SK-N-MC (cell line): ENCODE results near the gene STK11.
A peak's percentile ranks its signal among the peaks of the same experiment; 100 is the strongest.

ENCODE experiments used
- DNase-seq: peaks from one replicate; pipeline ENCODE4 v3.0.0-alpha.2; 2011; ENCODE audit warnings: low read depth, low spot score
- H3K27ac ChIP-seq: fragments of 200-600 bp; sonication (generic); 2 replicates; pipeline ENCODE4 v1.5.1; 2016; ENCODE audit warnings: mixed run types
- H3K36me3 ChIP-seq: fragments of 200-600 bp; sonication (generic); 2 replicates; pipeline ENCODE4 v1.6.1; 2017; ENCODE audit warnings: antibody characterized with exemption, low read length, mixed read lengths; ENCODE audit not compliant: insufficient read depth
- H3K4me3 ChIP-seq: fragments of 200-600 bp; sonication (generic); 2 replicates; pipeline ENCODE4 v1.5.1; 2016
- H3K9ac ChIP-seq: fragments of 200-600 bp; sonication (generic); 2 replicates; pipeline ENCODE4 v1.8.0; 2017; ENCODE audit warnings: mixed run types, mixed read lengths; ENCODE audit not compliant: insufficient read length
- H3K9me3 ChIP-seq: fragments of 200-600 bp; sonication (generic); 2 replicates; pipeline ENCODE4 v1.6.1; 2017; ENCODE audit warnings: low read depth, mild to moderate bottlenecking, antibody characterized with exemption, low read length, moderate library complexity, mixed read lengths
- EZH2 ChIP-seq: fragments of 200-600 bp; sonication (generic); IDR thresholded peaks from one replicate; pipeline ENCODE4 v1.6.1; 2017; ENCODE audit warnings: antibody characterized with exemption
- FOXP2 ChIP-seq: optimal IDR thresholded peaks from 2 replicates; pipeline ENCODE3; 2011; ENCODE audit warnings: mild to moderate bottlenecking, moderate library complexity; ENCODE audit not compliant: insufficient read depth; ENCODE audit errors: extremely low read length, control extremely low read depth
- POLR2AphosphoS5 ChIP-seq: IDR thresholded peaks from 2 replicates; pipeline ENCODE4 v1.6.1; 2012; ENCODE audit warnings: mild to moderate bottlenecking, low read depth, low read length, borderline replicate concordance

Gene STK11

GRCh38 chr19:1270213-1270853 is 64.8 kb downstream of the STK11 start:
- Histone ChIP-seq H3K36me3 (peaks cover 52% of the 10 kb centered on the region), H3K27ac (peak overlapping the region; percentile 93)

GRCh38 chr19:1270854-1271527 is 65.4 kb downstream of the STK11 start:
- no peak for DNase-seq
- peaks cover 52% of the 10 kb centered on the region for H3K36me3 ChIP-seq
- peak overlapping the region; percentile 86 for H3K9ac ChIP-seq
- peak overlapping the region; percentile 93 for H3K27ac ChIP-seq
- peak; percentile 50; the same call in 1 of the 2 replicates for TF ChIP-seq POLR2AphosphoS5
- no peak for TF ChIP-seq FOXP2
- no peaks in the 10 kb centered on the region for H3K9me3 ChIP-seq
- peak overlapping the region; percentile 78 for H3K4me3 ChIP-seq

More at GRCh38 chr19:1270213-1270853, 64.8 kb downstream of the STK11 start:
- DNase-seq, result no peak
- peak overlapping the region; percentile 86 for H3K9ac ChIP-seq
- peak overlapping the region; percentile 78 for H3K4me3 ChIP-seq
- TF ChIP-seq EZH2, result no peak
- no peak for TF ChIP-seq POLR2AphosphoS5
- no peak for TF ChIP-seq FOXP2
- H3K9me3 ChIP-seq, result no peaks in the 10 kb centered on the region

GRCh38 chr19:1271528-1272422 is 66.2 kb downstream of the STK11 start:
- H3K9me3 ChIP-seq, result no peaks in the 10 kb centered on the region
- no peak for DNase-seq
- H3K27ac ChIP-seq, result peak overlapping the region; percentile 93
- peaks cover 52% of the 10 kb centered on the region for H3K36me3 ChIP-seq
- H3K9ac ChIP-seq, result peak overlapping the region; percentile 53
- no peak for TF ChIP-seq POLR2AphosphoS5
- H3K4me3 ChIP-seq, result no peak overlapping the region

GRCh38 chr19:1272423-1273262 is 67.1 kb downstream of the STK11 start:
- peaks cover 52% of the 10 kb centered on the region for H3K36me3 ChIP-seq
- H3K27ac ChIP-seq, result peak overlapping the region; percentile 93
- DNase-seq, result no peak
- no peak for TF ChIP-seq EZH2
- no peak for TF ChIP-seq FOXP2
- TF ChIP-seq POLR2AphosphoS5, result no peak
- peak overlapping the region; percentile 53 for H3K9ac ChIP-seq
- no peaks in the 10 kb centered on the region for H3K9me3 ChIP-seq
- H3K4me3 ChIP-seq, result no peak overlapping the region

GRCh38 chr19:1273263-1274041 is 67.9 kb downstream of the STK11 start:
- no peak overlapping the region for H3K4me3 ChIP-seq
- DNase-seq, result no peak
- TF ChIP-seq POLR2AphosphoS5, result no peak; the same call in none of the 2 replicates
- no peak for TF ChIP-seq FOXP2
- TF ChIP-seq EZH2, result no peak
- H3K9me3 ChIP-seq, result no peaks in the 10 kb centered on the region
- H3K27ac ChIP-seq, result peak overlapping the region; percentile 98
- no peak overlapping the region for H3K9ac ChIP-seq
- peaks cover 52% of the 10 kb centered on the region for H3K36me3 ChIP-seq

- DNase-seq, result no peak
- no peak for TF ChIP-seq POLR2AphosphoS5
- no peak for TF ChIP-seq EZH2
- TF ChIP-seq FOXP2, result no peak
- Histone ChIP-seq H3K36me3 (peaks cover 52% of the 10 kb centered on the region), H3K27ac (peak overlapping the region; percentile 98), H3K4me3 (peak overlapping the region; percentile 93), H3K9ac (peak overlapping the region; percentile 90), H3K9me3 (no peaks in the 10 kb centered on the region)
Measured at GRCh38 chr19:1274081-1274851, 68.7 kb downstream of the STK11 start.
